Stimulated activated CD4-positive, alpha-beta T cell treated with anti-CD3 and anti-CD28 coated beads, TNF-alpha, amount 100 ng/mL, for 1 hour (primary cell): ENCODE data around the gene IER2.

ENCODE experiments used
- DNase-seq, 3 donors: peaks; one replicate each; pipeline ENCODE4 v3.0.0-alpha.2; 2020; ENCODE audit warnings: low read depth in 3 of 3, low spot score in 1 of 3

IER2 gene, protein sequence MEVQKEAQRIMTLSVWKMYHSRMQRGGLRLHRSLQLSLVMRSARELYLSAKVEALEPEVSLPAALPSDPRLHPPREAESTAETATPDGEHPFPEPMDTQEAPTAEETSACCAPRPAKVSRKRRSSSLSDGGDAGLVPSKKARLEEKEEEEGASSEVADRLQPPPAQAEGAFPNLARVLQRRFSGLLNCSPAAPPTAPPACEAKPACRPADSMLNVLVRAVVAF

DNA sequence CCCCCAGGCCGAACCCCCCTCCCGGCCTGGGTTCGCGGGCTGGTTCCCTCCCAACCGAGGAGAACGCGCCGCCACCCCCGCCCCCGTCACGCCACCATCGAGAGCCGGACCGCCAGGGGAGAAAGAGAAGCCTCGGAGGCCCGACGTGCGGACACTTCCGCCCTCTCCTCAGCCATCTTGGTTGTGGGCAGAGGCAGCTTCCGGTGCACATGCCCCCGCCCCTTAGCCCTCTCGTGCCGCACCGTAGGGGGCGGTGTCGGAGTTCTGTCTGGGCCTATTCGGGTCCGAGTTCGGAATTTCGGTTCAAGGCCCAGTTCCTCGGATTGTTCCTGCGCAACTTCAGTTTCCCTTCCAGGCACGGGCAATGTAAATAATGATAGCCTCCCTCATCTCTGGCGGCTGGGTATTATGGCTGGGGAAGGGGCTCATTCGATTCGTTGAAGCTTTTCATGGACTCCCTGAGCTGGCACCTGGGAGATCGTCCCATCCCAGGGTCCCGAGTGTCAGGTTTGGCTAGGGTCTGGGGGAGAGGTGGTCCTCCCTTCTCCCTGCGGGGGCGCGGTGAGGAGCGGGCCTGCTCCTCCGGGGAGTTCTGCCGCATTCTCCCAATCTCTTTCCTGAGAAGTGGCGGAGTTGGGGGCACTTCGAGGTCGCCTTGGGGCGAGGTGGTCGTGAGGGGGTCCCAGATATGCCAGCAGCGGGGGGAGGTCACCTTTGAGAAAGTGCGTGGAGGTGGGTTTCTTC is at the start of gene IER2, which contains the start of gene STX10:
TSS of gene IER2 (plus strand) at position 225 of the 744 bp plus-strand sequence. CDS start 2,776 bp downstream, outside the sequence.
TSS of gene STX10 (minus strand) at position 189 of the 744 bp plus-strand sequence. CDS start 202 bp downstream, outside the sequence.
- peak; percentile 83 to 88 (median 84) for DNase-seq

GRCh38 chr19:13100841-13101589 is 49.2 kb upstream of the IER2 start:
- DNase-seq: no peak

DNA sequence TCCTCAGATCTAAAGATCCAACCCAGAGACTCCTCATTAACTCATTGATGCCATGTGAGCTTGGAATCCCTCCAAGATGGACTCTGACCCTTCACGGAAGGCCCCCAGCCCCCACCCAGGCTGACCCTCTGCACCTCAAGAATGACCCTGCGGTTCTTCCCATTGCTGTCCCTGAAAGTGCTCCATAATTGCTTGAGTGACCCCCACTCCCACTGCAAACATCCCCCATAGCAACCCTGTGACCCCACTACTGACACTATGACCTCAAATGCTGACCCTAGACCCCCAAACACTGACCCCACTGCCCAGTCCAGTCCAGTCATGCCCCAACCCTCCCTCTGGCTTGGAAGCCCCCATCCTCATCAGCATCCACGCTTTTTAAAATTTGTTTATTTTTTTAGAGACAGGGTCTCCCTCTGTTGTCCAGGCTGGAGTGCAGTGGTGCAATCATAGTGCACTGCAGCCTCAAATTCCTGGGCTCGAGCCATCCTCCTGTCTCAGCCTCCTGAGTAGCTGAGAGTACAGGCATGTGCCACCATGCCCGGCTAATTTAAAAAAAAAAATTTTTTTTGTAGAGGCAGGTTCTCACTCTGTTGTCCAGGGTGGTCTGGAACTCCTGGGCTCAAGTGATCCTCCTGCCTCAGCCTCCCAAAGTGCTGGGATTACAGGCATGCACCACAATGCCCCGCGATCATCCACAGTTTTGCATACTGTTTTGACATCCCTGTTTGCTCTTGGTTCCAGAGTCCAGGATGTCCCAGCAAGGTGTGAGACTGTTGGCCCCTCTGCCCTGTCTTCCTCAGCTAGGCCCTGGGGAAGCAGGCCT is 48.4 kb upstream of the IER2 start:
- DNase-seq: no peak

- DNase-seq: no peak
Observed at GRCh38 chr19:13102416-13102665, 47.9 kb upstream of the IER2 start.

GRCh38 chr19:13102666-13103580 is 47.3 kb upstream of the IER2 start, which contains the start of gene LYL1:
Gene LYL1, minus strand, starts transcription at chr19:13102858. Its CDS starts 1,687 bp downstream, at chr19:13101171.
- no peak for DNase-seq

DNA sequence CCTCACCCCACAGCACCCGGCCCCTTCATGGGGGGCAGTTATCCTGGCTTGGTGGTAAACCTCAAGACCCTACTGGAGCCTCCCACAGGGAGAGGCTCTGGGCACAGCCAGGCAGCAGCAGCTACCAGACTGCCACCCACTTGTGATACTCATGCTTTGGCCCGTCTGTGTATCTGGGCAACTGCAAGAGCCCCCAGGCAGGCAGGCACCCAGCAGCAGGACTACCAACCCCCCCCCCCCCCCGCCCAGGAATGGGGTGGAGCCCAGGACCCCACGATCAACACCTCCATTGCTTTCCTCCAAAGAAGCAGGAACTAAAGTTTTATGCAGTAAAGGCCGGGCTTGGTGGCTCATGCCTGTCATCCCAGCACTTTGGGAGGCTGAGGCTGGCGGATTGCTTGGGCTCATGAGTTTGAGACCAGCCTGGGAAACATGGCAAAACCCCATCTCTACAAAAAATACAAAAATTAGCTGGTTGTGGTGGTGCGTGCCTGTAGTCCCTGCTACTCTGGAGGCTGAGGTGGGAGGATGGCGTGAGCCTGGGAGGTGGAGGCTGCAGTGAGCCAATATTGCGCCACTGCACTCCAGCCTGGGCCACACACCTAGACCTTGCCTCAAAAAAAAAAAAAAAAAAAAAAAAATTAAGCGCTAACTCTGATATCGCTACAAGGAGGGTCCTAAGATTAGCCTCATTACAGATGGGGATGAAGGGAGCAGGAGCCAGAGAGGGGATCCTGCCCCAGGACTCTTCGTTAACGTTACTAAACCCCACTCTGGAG is 46.4 kb upstream of the IER2 start:
- no peak for DNase-seq

DNA sequence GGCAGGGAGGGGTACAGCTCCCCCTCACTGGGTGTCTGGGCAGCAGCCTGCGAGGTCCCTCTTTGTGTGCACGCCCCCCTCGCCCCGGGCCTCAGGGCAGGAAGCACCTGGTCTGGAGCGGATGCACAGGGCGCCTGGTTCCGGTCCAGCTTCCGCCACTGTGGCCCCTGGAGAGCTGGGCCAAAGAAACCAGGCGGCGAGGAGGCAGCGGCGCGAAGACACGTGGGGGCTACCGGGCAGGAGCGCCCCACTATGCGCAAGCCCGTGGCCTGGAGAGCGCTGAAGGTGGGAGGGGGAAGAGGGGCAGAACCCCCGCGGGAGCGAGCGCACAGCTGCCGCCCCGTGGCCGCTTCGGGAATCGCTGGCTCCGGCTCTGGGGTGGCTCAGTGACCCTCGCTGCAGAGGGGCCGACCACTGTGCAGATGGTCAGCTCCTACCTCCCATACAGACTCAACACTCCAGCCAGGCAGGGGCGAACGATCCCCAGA is 45.8 kb upstream of the IER2 start:
- DNase-seq: peak in 1 of 3 donors; percentile 62

- DNase-seq: no peak
Observed at GRCh38 chr19:13104848-13105711, 45.1 kb upstream of the IER2 start.

DNA sequence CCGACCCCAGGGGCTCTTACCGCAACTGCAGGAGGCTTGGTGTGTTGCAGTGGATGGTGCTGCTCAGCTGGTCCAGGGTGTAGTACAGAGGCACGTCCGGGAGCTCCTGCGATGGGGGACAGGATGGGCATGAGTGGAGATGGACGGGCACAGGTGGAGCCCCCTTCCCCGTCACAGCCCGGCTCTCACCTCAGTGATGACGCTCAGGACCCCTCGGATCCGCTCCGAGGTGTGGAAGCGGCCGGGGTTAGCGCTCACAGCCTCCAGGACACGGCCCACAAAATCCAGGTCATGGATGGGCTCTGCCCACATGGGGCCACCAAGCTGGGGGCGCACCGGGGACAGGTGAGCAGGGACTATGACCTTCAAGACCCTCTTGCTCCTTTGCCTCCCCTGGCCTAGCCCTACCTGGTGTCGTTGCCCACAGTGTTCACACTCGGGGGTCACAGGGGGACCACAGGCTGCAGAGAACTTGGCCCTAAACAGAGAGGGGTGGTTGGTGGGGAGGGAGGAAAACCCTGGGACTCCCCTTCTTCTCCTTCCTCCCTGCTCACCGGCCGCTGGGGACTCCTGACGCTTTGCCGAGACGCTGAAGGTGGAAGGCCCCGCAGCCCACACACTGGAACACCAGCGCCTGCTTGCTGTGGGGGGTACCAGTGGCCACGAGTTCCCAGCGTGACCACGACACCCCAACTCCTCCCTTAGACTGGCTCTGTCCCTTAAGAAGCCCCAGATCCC is 40.7 kb upstream of the IER2 start:
- DNase-seq: no peak

DNA sequence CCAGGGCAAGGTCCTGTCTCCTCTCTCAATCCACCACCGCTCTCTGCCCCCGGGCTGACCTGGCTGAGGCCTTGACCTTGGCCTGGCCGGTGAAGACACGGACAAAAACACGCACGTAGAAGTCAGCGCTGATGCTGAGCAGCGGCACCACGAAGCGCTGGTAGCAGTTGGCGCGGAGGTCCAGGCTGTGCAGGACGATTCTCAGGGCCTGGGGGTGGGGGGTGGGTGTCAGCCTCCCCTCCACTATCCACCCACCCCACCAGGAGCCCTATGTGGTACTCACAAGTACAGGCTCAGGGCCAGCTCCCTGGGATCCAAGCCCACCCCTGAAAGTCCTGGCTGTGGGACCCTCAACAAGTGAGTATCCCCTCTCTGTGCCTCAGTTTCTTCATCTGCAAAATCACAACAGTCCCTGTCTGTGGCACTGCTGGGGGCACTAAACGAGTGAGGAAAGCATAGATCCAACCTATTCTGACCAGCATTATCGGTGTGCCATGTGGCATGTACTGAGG is 40.1 kb upstream of the IER2 start:
- no peak for DNase-seq

DNA sequence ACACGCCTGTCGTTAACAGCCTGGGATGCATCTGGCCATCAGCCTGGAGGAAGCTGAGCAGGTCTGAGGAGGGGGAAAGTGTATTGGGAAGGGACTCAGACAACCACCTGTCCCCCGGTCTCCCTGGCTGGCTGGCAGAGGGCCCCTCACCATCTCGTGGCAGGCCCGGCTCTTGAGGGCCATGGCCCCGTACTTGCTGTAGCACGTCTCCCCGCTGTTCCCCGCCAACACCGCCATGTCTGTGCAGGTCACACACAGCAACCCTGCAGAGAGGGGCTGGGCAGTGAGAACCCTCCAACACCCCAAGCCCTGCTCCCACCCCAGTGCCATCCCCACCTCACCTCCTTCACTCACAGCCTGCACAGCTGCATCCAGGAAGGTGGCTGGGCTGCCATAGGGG is 37.7 kb upstream of the IER2 start:
- no peak for DNase-seq

DNA sequence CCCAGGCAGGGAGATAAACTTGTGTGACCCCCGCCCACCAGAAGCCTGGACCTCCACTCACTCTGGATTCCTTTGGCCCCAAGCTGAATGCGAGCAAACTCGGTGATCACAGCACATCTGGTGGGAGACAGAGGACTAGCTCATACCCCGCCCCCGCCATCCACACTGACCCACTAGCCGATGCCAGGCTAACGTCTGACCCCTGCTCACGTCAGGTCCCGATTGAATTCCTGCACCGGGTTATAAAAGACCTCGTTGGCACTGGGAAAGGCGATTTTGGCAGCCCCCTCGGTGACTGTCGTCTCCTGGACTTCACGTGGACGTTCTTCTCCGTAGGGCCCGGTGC is 34.3 kb upstream of the IER2 start:
- DNase-seq: no peak

GRCh38 chr19:13116282-13117175 is 33.7 kb upstream of the IER2 start, which contains the start of gene TRMT1:
Gene TRMT1, minus strand, starts transcription at chr19:13116740. Its CDS starts 341 bp downstream, at chr19:13116399.
- DNase-seq: peak; percentile 70 to 82 (median 70)

GRCh38 chr19:13117176-13117771 is 32.9 kb upstream of the IER2 start:
- no peak for DNase-seq

DNA sequence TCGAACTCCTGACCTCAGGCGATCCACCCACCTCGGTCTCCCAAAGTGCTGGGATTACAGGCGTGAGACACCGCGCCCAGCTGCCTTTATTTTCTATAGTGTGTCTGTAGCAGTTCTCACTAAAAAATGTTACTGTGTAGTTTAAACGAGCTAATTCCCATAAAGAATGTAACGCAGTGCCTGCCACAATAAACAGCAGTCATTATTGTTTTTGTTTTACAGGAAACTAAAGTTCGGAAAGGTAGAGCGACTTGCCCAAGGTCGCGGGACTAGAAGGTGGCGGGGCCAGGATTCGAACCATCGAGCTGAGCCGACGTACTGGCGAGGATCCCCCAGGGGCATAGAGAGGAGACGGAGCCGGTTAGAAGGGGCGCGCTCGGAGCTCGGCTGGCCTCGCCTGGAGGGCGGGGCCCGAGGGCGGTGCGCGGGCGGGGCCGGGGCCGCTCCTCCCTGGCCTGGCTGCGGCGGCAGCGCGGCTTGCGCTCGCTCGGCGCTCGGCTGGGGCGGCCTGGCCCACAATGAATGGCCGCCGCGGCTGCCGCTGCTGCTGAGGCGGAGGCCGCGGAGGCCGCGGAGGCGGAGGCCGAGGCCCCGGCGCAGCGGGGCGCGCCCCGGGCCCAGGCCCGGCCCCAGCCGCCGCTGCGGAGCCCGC is 32.3 kb upstream of the IER2 start, which contains the start of gene NACC1:
TSS of gene NACC1 (plus strand) at position 493 of the 652 bp plus-strand sequence. CDS start 16,944 bp downstream, outside the sequence.
- DNase-seq: peak; percentile 64 to 86 (median 78)
